NCI-H460 (cell line): ENCODE measurements around the gene DZIP1. TPM values are rescaled to one million over a fixed set of nuclear protein-coding genes. Genes with fewer than 3 reads are reported as not detected.

ENCODE experiments used
- DNase-seq: peaks from one replicate; pipeline ENCODE4 v3.0.0-alpha.2; 2016; ENCODE audit warnings: low read depth; ENCODE audit errors: extremely low read depth
- total RNA-seq: library from RNA; depleted of rRNA; stranded (reverse); fragments of >200 nt; shearing (Covaris generic); gene quantifications from 2 replicates; pipeline ENCODE4 v1.2.3, GENCODE V29; 2014; rRNA removed

DZIP1 gene
- total RNA-seq, 1 experiment from 2014 or later, result 1.3 TPM

DNA sequence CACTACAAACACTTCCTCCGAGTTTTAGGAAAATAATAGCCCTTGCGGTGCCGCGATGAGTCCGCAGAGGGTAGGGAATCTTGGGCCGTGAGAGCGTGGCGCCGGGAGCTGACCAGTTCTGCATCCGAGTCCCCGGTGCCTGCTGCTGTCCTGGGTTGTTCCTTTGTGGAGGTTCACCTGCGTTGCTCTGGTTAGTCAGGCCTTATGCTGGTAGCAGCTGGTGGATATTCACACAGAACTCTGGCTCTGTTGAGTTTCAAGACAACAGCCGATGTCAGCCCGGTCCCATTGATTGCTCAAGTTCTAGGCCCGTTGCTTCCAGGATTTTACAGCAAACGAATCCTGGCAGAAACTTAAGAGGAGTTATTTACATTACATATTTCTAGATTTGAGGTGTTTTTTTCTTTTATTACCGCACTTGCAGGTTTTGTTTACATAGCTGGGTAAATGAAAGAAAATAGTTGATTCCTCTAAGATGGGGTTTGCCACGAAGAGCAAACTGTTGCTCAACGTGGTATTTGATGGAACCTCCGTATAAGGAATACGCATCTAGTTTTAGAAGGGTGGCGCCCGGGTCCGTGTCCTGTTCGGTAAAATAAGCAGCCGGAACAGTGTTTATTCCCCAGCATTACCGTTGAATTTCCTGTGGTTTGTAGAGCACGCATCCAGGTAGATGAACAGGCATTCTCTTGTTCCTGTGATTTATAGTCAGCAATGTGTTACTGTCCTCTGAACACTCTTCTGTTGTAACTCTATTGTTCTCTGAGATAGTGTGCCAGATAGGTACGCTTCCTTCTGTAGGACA, 90.7 kb downstream of the DZIP1 start:
- DNase-seq, result no peak

DNA sequence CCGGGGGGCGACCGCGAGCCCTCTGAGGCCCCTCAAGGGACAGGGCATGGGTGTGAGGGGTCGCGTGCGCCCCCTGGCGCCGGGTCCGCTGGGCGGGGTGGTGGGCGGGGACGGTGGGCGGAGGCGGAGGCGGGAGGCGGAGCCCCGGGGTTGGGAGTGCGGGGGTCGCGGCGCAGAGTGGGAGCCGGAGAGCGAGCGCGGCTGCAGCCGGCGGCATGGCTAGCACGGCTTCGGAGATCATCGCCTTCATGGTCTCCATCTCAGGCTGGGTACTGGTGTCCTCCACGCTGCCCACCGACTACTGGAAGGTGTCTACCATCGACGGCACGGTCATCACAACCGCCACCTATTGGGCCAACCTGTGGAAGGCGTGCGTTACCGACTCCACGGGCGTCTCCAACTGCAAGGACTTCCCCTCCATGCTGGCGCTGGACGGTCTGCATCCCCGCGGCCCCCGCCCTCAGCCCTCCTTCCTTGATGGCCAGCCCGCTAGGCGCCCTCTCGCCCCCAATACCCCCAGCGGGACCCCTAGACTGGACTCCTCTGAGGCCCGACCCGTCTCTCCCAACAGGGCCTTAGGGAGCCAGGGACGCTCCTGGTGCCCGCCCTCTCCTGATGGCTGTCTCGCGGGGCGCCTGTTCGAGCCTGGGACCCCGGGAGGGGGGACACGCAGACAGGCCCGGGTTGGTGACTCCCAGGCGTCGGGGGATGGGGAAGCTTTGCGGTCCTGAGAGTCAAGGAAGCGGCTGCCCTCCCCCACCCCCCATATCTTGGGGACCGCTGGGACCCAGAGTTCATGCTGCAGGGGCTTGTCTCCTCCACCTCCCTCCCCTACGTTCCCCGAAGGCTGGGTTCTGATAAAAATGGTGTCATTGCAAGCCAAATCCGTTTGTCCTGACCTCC, 91.7 kb downstream of the DZIP1 start, which contains the start of gene CLDN10:
TSS of gene CLDN10 (plus strand) at position 182 of the 903 bp plus-strand sequence. CDS start at position 216, 34 bp downstream.
- DNase-seq, result no peak

DNA sequence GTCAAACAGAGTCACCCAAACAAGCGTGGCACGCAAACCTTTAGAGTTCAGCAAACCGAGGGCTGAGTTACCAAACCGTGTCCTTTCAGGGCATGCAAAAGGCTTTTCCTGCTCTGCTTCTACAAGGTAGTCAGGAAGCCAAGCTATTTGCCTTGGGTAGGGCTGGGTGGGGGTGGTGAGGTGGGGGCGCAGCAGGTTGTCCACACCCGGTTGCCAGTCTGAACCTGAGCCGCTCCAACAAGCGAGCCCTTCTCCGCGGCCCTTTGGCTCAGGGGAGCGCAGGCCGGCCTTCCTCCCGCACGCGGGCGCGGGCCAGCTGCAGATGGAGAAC, 92.3 kb downstream of the DZIP1 start:
- no peak for DNase-seq

DNA sequence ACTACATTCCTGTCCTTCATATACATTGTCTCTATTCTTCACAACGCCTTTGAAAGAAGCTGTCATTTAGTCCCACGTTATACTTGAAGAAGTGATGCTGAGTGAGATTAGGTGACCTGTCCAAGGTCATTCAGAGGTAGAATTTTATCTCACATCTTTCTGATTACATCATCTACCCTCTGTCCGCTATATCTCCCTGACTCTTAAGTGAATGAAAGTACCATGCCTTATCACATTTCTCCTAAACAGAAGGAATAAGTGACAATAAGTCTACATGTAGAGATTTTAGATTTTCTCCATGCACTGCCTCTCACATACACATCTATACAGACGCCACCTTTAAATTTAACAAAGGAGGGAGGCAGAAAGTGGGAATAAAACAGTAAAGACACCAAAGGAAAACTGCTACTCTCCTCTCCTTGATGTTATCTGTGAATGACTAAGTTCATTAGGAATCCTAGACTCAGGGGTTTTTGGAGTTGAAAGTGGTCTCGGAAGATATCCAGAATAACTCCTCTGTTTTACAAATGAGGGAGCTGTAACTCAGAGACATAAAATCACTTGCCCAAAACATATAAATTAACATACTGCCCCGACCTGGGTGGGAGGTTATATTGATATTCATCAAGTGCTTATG, 96.9 kb downstream of the DZIP1 start:
- no peak for DNase-seq

GRCh38 chr13:95546919-95547318, 97.6 kb downstream of the DZIP1 start:
- no peak for DNase-seq

GRCh38 chr13:95544293-95544692, 100.2 kb downstream of the DZIP1 start:
- DNase-seq, result no peak

GRCh38 chr13:95541911-95542474, 102.5 kb downstream of the DZIP1 start:
- DNase-seq, result no peak

DNA sequence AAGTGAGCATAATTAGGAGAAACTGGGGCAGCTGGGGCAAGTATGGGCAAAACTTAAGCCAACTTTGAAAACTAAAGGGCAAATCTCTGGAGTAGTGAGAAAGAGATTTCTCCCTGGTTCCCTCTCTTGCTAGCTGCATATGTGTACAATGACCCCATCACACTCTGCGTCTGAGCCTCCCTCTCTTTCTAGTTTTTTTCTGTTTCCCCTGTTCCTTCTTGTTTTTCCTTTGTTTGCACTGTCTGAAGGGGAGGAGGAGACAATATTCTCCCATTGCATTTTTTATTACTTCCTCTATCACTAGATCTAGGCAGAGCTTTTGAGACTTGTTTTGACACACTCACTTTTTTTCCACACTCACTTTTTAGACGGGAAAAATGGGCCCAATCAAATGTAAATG, 103.2 kb downstream of the DZIP1 start:
- DNase-seq, result no peak

DNA sequence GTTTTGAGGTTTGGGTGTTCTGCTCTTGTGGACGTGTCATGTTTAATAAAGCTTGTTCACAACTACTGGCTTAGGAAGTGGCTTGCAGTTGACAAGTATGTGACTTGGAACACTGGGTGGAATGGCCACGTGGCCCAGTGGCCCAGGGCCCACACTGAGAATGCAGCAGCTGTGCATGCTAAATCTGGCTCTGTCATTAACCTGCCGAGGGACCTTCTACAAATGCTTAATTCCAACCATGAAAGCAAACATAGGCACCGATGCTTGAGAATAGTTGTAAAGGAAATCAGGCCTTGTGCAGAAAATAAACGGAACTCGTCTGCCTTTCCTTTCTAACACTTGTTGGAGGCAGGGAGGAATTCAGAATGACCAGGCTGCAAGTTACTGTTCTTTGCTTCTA, 103.6 kb downstream of the DZIP1 start:
- no peak for DNase-seq

DNA sequence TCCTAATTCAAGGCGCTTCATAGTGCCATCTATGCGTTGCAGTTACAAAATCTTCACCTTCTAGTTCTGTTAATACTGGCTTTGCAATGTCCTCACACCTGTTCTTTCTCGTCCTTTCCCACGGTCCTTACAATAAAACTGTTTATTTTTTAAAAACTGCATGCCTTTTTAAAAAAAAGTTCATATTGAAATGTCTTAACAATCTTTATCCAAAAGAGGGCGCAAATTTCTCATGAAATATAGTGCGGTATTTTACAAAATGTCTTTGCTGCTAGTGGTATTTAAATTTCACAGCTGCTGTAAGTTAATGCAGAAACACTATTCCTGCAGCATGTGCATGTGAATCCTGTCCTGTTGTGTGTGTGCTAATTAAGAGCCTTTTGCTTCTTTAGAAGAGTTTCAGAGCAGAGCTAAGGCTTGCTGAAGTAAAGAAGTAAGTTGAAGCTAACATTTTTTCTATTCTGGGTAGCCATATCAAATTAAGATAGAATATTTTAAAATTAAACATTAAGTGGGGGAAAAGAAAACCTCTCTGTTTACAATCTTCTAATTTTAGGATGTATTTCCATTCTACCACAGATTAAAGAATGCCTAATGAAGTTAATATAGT, 107.8 kb downstream of the DZIP1 start:
- peak; percentile 26 for DNase-seq

GRCh38 chr13:95535243-95535642, 109.3 kb downstream of the DZIP1 start:
- DNase-seq, result peak; percentile 56

DNA sequence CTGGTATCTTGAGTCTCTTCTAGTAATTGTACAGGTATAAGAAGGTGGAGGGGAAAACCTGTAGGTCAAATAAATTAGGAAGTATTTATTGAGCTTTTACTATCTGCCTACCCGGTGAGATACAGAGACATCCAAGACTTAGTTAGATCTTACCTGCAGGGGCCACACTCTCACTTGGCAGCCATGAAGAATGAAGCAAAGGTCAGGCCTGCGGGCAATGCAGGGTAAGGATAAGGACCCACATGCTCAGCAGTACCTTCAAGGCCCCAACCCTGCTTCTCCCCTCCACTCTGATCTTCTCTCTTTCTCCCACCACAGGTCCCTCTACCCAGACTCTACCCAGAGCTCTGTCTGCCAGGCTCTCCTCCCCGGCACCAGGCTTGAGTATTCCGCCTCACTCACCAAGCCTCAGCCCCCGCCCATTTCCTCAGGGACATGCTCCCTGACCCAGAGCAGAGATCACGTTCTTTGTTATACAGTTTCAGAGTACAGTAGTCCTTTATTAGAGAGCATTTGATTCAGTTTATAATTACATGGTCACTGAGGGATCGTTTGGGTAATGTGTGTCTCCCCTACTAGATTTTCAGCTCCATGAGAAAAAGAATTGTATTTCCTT, 110.9 kb downstream of the DZIP1 start:
- DNase-seq, result peak; percentile 11

DNA sequence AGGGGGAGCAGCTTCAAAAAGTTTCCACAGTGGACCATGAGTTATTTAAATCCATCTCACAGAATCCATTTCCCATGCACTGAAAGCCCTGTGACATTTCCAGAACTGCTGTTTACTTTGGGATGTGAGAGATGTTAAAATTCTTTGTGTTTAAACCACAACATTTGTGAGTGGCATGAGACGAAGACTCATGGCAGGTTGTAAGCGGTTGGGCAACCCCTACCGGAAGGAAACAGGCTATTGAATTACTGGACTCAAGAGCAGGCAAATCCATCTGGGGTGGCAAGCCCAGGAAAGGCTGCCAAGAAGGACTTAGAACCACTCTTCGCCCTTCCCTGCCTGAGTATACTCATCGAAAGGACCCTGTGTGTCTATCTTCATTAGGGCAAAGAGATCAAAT, 114.3 kb downstream of the DZIP1 start:
- peak; percentile 43 for DNase-seq

Other genes starting within 250 kb of the DZIP1 start
- gene CLDN10, start 92.0 kb downstream of the DZIP1 start, total RNA-seq, result not detected in 2 replicates
- 27.0 and 29.5 TPM in 2 replicates for gene DNAJC3, start 32.4 kb upstream of the DZIP1 start, total RNA-seq